Hematopoietic multipotent progenitor cell (in vitro differentiated cells): ENCODE data around the gene DGCR6. TPM values are rescaled to one million over a fixed set of nuclear protein-coding genes. Genes with fewer than 3 reads are reported as not detected.
"Not testable (repeated sequence)": the region's sequence is repeated elsewhere in the genome, so short reads cannot be mapped to it uniquely, and the experiment has no call there.

ENCODE experiments used
- DNase-seq, 3 donors: peaks; one replicate each; pipeline ENCODE4 v3.0.0-alpha.2; 2011 to 2015; ENCODE audit warnings: low read depth in 2 of 3, low spot score in 2 of 3
- total RNA-seq: library from RNA; depleted of rRNA; stranded (reverse); fragments of >200 nt; gene quantifications from one replicate; pipeline ENCODE4 v1.2.3, GENCODE V29; 2012

Gene DGCR6
- 8.3 TPM for total RNA-seq

GRCh38 chr22:18905540-18906409 lies at the start of gene DGCR6:
TSS of gene DGCR6 (plus strand) at chr22:18906320. CDS start at chr22:18906375, 55 bp downstream.
- no peak for DNase-seq

DNA sequence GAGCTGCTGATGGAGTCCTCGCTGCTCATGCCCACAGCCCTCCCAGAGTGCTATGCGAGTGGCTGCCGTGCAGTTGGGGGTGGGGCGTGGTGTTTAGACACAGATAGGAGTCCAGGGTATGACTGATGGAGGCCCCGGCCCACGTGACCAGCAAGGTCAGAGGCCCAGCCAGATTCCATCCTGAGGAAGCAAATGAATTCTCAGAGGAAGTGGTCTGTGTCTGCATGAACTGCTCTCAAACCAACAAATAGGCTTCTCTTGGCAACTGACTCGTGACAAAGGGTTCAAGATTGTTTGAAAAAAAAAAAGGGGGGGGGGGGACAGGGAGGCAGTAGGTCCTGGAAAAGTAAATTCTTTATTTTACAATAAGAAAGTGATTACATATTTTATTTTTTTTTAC lies 46.8 kb upstream of the DGCR6 start:
- DNase-seq, result not testable (repeated sequence)

DNA sequence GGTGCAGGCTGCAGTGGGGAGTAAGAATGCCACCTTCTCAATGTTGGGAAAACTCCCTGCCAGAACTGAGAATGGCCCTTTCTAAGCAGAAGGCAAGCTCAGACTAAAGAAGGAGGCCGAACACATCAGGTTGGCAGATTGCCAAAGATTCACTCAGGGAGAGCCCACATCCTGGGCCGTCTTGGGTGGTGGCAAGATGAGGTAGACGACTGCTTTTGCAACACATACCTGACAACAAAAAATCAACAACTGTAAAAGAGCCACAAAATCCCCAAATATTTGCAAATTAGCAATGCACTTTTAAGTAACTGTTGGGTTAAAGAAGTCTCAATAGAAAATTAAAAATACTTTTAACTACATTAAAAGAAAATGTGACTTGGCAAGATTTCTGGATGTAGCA lies 24.9 kb upstream of the DGCR6 start:
- peak in 1 of 3 donors; percentile 16 for DNase-seq

GRCh38 chr22:18884465-18884864 lies 21.7 kb upstream of the DGCR6 start:
- not testable (repeated sequence) for DNase-seq

DNA sequence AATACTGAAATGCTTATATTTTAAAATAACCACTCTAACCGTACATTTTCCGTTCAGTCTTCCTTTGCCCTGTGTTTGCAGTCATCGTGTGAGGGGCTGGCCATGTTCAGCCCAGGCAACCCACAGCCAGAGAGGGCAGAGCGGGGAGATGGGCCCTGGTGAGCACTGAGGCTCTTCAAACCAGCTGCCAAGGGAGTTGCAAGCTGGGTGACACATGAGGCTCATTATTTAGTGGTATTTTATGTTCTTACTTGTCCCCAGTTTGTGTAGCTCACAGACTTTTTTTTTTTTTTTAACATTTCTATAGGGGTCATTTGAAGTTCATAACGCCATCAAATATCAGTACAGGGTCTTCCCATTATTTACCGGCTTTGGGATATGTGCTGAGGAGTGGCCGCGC lies 18.0 kb upstream of the DGCR6 start:
- DNase-seq, result no peak

DNA sequence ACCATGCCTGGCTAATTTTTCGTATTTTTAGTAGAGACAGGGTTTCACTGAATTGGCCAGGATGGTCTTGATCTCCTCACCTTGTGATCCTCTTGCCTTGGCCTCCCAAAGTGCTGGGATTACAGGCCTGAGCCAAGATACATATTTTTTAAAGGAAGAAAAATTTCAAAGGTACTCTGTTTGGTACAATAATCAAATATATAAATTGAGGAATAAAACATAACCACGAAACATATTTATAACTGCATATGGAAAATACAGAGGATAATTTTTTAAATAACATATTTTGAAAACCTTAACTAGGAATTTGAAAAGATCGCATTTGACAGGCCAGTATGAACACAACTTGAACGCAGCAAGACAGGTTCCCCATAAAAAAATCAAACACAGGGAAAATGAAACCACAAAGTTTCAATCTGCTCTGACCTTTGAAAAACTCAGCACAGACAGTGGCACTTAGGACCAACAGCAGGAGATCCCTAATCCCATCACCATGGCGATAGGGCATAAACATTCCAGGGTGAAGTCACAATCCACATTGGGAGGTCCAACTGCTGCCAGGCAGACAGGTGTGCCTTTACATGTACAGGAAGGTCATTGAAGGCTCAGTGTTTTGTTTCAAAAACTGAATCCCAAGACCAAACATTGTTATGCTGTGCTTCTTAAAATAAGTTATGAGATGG lies 15.5 kb upstream of the DGCR6 start:
- not testable (repeated sequence) for DNase-seq

DNA sequence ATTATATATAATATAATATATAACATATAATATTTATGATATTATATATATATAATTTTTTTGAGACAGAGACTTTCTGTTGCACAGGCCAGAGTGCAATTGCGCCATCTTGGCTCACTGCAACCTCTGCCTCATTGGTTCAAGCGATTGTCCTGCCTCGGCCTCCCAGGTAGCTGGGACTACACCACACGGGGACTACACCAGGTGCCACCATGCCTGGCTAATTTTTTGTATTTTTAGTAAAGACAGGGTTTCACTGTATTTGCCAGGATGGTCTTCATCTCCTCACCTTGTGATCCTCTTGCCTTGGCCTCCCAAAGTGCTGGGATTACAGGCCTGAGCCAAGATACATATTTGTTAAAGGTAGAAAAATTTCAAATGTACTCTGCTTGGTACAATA lies 12.3 kb upstream of the DGCR6 start:
- not testable (repeated sequence) for DNase-seq

GRCh38 chr22:18896037-18896657 lies 10.0 kb upstream of the DGCR6 start:
- DNase-seq, result not testable (repeated sequence)

DNA sequence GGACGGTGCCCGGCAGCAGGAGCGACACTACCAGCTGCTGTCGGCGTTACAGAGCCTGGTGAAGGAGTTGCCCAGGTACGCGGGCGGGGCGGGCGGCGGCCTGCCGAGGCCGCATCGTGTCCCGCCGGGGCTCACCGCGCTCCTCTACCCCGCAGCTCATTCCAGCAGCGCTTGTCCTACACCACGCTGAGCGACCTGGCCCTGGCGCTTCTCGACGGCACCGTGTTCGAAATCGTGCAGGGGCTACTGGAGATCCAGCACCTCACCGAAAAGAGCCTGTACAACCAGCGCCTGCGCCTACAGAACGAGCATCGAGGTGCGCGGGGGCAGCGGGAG lies 258 bp downstream of the DGCR6 start:
- not testable (repeated sequence) for DNase-seq

GRCh38 chr22:18906896-18907295 lies 776 bp downstream of the DGCR6 start:
- no peak for DNase-seq

DNA sequence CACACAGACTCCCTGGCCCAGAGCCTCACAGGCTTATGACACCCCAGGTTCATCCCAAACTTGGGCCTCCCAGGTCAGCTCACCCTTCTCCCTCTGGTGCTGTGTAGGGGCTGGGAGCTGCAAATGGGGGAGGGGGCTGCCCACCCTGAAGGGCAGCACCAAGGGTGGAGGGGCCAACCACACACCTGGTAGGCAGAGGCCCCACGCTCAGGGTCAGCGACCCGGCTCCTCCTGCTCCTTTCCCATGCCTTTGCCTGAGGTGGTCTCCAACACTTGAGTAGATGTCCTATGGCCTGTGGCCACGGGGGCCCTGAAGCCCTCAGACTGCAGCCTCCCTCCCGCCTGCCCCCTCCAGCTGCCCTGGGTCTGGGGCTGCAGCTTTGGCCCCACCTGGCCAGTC lies 3.4 kb downstream of the DGCR6 start:
- no peak for DNase-seq

- not testable (repeated sequence) for DNase-seq
Measured at GRCh38 chr22:18911535-18911934, 5.4 kb downstream of the DGCR6 start.

DNA sequence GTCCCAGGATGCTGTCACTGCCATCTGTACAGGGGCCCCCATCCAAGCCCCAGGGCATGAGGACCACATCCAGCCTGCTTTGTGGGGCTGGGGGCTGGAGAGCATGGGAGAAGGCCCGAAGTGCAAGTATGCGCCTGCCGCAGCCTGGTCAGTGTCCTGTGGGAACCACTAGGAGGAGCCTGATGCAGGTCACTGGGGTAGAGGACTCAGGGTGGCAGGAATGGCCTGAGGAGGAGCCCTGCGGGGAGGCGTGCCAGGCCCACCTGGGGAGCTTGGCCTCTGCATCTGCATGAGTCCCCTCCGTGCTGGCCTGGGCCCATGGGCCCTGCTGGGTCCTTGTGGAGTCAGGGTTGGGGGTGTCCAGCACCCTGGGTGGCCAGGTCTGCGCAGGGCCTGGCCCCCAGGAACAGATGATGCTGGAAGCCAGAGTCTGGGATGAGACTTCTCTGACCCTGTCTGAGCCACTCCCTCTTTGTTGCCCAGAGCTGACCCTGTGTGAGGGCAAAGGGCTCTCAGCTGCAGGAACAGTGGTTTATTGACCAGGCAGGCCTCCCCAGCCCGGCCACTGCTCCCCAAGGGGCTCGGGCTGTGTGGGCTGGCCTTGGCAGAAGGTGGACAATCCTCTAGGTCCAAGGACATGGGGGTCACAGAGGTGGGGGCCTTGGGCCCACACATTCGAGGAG lies 6.3 kb downstream of the DGCR6 start:
- not testable (repeated sequence) for DNase-seq

DNA sequence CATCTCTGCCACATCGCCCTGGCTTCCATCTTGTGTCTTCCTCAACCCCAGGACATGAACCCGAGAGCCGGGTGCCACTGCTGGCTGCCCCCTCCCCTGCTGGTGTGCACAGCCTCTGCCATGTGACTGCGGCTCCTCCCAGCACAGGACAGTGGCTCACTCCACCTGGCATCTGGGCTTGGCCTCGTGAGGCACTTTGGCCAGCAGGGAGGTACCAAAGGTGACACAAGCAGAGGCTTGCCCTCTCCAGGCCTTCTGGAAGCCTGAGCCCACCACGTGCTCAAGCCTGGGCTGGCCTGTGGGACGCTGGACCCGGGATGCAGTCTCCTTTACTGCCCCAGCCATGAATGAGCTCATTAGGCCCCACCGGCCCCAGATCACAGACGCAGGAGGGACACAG lies 8.4 kb downstream of the DGCR6 start:
- DNase-seq, result not testable (repeated sequence)

- DNase-seq, result not testable (repeated sequence)
Measured at GRCh38 chr22:18915550-18915949, 9.4 kb downstream of the DGCR6 start.

GRCh38 chr22:18917818-18918217 lies 11.7 kb downstream of the DGCR6 start:
- DNase-seq, result not testable (repeated sequence)

- DNase-seq, result not testable (repeated sequence)
Measured at GRCh38 chr22:18920257-18920902, 14.3 kb downstream of the DGCR6 start.

DNA sequence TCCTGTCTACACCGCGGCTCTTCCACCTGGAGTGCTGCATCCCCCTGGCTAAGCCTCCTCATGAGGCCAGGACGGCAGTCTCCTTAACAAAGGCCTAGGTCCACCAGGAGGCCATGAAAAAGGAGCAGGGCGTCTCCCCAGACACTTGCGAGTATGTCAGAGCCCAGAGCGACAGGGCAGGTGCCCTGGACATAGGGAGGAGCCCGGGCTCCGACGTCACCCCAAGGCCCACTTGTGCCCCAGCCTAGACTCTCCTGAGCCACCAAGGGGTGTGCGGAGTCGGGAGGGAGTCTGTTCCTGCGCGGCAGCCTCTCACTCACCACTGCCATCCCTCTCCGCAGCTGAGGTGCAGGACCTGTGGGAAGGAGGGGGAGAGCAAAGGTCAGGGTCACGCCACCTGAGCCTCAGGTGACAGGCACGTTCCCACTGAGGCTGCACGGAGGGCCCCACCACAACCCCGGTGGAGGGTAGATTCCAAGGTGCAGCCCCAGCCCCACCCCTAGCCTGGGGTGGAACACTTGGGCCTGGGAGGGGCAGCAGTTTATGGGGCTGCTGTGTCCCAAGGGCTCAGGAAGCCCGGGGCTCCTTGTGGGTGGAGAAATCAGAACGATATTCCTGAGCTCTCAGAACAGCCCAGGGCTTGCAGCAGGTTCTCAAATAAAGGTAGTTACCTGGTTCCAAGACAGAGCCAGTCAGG lies 19.4 kb downstream of the DGCR6 start:
- DNase-seq, result no peak

GRCh38 chr22:18927020-18927419 lies 20.9 kb downstream of the DGCR6 start:
- DNase-seq, result no peak

GRCh38 chr22:18927573-18927972 lies 21.5 kb downstream of the DGCR6 start:
- no peak for DNase-seq
